Measurements from ENCODE around the gene PTGFR.

PTGFR gene

DNA sequence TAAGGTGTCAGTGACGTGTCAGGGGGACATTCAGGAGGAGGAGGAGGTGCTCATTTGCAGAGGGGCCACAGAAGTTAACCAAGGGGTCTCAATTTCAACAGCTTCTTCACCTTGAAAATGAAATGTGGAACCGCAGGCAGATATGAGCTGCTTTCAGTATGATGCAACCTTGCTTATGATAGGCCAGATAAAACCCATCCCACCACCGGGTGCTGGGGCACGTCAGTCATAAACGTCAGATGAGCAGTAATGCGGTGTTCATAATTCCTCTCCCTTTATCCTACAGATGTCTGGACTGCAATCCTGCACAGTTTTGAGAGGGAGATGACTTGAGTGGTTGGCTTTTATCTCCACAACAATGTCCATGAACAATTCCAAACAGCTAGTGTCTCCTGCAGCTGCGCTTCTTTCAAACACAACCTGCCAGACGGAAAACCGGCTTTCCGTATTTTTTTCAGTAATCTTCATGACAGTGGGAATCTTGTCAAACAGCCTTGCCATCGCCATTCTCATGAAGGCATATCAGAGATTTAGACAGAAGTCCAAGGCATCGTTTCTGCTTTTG is 1.7 kb downstream of the PTGFR start:
- no peak for ATAC-seq
- TF ChIP-seq, protein P1, sequence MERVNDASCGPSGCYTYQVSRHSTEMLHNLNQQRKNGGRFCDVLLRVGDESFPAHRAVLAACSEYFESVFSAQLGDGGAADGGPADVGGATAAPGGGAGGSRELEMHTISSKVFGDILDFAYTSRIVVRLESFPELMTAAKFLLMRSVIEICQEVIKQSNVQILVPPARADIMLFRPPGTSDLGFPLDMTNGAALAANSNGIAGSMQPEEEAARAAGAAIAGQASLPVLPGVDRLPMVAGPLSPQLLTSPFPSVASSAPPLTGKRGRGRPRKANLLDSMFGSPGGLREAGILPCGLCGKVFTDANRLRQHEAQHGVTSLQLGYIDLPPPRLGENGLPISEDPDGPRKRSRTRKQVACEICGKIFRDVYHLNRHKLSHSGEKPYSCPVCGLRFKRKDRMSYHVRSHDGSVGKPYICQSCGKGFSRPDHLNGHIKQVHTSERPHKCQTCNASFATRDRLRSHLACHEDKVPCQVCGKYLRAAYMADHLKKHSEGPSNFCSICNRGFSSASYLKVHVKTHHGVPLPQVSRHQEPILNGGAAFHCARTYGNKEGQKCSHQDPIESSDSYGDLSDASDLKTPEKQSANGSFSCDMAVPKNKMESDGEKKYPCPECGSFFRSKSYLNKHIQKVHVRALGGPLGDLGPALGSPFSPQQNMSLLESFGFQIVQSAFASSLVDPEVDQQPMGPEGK (CRISPR knock-in tag; IDR thresholded peaks at IDR 0.05; ENCODE audit: borderline replicate concordance), result no peak
- TF ChIP-seq ZNF8 (CRISPR knock-in tag; IDR thresholded peaks at IDR 0.05) (no peak), ARNTL (CRISPR knock-in tag; IDR thresholded peaks at IDR 0.05; ENCODE audit: borderline replicate concordance, low read depth) (no peak), ESRRG (CRISPR knock-in tag; IDR thresholded peaks at IDR 0.05) (no peak), RARB (CRISPR knock-in tag; IDR thresholded peaks at IDR 0.05) (no peak), TOX (CRISPR knock-in tag; IDR thresholded peaks at IDR 0.05; ENCODE audit: borderline replicate concordance) (no peak), ZNF70 (CRISPR knock-in tag; IDR thresholded peaks at IDR 0.05) (no peak), SNAI2 (CRISPR knock-in tag; IDR thresholded peaks at IDR 0.05) (no peak), BACH2 (CRISPR knock-in tag; IDR thresholded peaks at IDR 0.05; ENCODE audit: borderline replicate concordance) (no peak), ZNF565 (CRISPR knock-in tag; conservative IDR thresholded peaks at IDR 0.05; ENCODE audit: low read depth) (no peak), TCF4 (CRISPR knock-in tag; IDR thresholded peaks at IDR 0.05; ENCODE audit: borderline replicate concordance) (no peak), CSDC2 (CRISPR knock-in tag; IDR thresholded peaks at IDR 0.05) (no peak), ZFP30 (CRISPR knock-in tag; IDR thresholded peaks at IDR 0.05) (no peak), ZFP3 (CRISPR knock-in tag; IDR thresholded peaks at IDR 0.05) (no peak), ISL1 (CRISPR knock-in tag; IDR thresholded peaks at IDR 0.05) (no peak)
- TF ChIP-seq, protein P2, sequence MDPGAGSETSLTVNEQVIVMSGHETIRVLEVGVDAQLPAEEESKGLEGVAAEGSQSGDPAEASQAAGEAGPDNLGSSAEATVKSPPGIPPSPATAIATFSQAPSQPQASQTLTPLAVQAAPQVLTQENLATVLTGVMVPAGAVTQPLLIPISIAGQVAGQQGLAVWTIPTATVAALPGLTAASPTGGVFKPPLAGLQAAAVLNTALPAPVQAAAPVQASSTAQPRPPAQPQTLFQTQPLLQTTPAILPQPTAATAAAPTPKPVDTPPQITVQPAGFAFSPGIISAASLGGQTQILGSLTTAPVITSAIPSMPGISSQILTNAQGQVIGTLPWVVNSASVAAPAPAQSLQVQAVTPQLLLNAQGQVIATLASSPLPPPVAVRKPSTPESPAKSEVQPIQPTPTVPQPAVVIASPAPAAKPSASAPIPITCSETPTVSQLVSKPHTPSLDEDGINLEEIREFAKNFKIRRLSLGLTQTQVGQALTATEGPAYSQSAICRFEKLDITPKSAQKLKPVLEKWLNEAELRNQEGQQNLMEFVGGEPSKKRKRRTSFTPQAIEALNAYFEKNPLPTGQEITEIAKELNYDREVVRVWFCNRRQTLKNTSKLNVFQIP (CRISPR knock-in tag; IDR thresholded peaks at IDR 0.05; ENCODE audit: borderline replicate concordance, low read depth), result no peak
- TF ChIP-seq, protein P3, sequence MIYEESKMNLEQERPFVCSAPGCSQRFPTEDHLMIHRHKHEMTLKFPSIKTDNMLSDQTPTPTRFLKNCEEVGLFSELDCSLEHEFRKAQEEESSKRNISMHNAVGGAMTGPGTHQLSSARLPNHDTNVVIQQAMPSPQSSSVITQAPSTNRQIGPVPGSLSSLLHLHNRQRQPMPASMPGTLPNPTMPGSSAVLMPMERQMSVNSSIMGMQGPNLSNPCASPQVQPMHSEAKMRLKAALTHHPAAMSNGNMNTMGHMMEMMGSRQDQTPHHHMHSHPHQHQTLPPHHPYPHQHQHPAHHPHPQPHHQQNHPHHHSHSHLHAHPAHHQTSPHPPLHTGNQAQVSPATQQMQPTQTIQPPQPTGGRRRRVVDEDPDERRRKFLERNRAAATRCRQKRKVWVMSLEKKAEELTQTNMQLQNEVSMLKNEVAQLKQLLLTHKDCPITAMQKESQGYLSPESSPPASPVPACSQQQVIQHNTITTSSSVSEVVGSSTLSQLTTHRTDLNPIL (CRISPR knock-in tag; IDR thresholded peaks at IDR 0.05; ENCODE audit: low read depth), result no peak

DNA sequence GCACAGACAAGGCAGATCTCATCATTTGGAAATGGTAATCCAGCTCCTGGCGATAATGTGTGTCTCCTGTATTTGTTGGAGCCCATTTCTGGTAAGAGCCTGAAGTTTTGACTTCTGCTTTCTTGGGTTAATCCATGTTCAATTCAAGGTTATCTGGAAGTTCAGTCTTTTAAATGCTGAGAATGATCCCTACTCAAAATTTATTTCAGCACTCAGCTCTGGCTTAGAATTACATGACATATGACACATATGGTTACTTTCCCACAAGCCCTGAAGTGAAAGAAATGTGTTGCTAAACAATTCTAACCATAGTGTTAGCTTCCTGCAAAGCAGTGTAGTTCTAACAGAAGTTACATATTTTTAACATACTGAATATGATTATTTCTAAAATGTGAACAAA is 2.7 kb downstream of the PTGFR start:
- ATAC-seq, result no peak
- TF ChIP-seq BACH2 (CRISPR knock-in tag; IDR thresholded peaks at IDR 0.05; ENCODE audit: borderline replicate concordance), result no peak
- TF ChIP-seq ISL1 (CRISPR knock-in tag; IDR thresholded peaks at IDR 0.05), result no peak
- TF ChIP-seq, protein P3 (CRISPR knock-in tag; IDR thresholded peaks at IDR 0.05; ENCODE audit: low read depth), result no peak
- TF ChIP-seq ZFP30 (CRISPR knock-in tag; IDR thresholded peaks at IDR 0.05), result no peak
- TF ChIP-seq, protein P4, sequence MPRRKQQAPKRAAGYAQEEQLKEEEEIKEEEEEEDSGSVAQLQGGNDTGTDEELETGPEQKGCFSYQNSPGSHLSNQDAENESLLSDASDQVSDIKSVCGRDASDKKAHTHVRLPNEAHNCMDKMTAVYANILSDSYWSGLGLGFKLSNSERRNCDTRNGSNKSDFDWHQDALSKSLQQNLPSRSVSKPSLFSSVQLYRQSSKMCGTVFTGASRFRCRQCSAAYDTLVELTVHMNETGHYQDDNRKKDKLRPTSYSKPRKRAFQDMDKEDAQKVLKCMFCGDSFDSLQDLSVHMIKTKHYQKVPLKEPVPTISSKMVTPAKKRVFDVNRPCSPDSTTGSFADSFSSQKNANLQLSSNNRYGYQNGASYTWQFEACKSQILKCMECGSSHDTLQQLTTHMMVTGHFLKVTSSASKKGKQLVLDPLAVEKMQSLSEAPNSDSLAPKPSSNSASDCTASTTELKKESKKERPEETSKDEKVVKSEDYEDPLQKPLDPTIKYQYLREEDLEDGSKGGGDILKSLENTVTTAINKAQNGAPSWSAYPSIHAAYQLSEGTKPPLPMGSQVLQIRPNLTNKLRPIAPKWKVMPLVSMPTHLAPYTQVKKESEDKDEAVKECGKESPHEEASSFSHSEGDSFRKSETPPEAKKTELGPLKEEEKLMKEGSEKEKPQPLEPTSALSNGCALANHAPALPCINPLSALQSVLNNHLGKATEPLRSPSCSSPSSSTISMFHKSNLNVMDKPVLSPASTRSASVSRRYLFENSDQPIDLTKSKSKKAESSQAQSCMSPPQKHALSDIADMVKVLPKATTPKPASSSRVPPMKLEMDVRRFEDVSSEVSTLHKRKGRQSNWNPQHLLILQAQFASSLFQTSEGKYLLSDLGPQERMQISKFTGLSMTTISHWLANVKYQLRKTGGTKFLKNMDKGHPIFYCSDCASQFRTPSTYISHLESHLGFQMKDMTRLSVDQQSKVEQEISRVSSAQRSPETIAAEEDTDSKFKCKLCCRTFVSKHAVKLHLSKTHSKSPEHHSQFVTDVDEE (CRISPR knock-in tag; IDR thresholded peaks at IDR 0.05), result no peak
- TF ChIP-seq, protein P2 (CRISPR knock-in tag; IDR thresholded peaks at IDR 0.05; ENCODE audit: borderline replicate concordance, low read depth), result no peak
- no peak for TF ChIP-seq ZC3H10 (CRISPR knock-in tag; IDR thresholded peaks at IDR 0.05)
- TF ChIP-seq GLIS3 (CRISPR knock-in tag; IDR thresholded peaks at IDR 0.05), result no peak
- TF ChIP-seq, protein P5, sequence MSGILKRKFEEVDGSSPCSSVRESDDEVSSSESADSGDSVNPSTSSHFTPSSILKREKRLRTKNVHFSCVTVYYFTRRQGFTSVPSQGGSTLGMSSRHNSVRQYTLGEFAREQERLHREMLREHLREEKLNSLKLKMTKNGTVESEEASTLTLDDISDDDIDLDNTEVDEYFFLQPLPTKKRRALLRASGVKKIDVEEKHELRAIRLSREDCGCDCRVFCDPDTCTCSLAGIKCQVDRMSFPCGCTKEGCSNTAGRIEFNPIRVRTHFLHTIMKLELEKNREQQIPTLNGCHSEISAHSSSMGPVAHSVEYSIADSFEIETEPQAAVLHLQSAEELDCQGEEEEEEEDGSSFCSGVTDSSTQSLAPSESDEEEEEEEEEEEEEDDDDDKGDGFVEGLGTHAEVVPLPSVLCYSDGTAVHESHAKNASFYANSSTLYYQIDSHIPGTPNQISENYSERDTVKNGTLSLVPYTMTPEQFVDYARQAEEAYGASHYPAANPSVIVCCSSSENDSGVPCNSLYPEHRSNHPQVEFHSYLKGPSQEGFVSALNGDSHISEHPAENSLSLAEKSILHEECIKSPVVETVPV (CRISPR knock-in tag; IDR thresholded peaks at IDR 0.05), result no peak
- TF ChIP-seq SNAI2 (CRISPR knock-in tag; IDR thresholded peaks at IDR 0.05), result no peak
- TF ChIP-seq RARB (CRISPR knock-in tag; IDR thresholded peaks at IDR 0.05), result no peak
- TF ChIP-seq PPARA (CRISPR knock-in tag; IDR thresholded peaks at IDR 0.05; ENCODE audit: borderline replicate concordance), result no peak
- TF ChIP-seq ESRRG (CRISPR knock-in tag; IDR thresholded peaks at IDR 0.05), result no peak
- TF ChIP-seq ZNF70 (CRISPR knock-in tag; IDR thresholded peaks at IDR 0.05), result no peak
- no peak for TF ChIP-seq OSR1 (CRISPR knock-in tag; IDR thresholded peaks at IDR 0.05)
- TF ChIP-seq ARNTL (CRISPR knock-in tag; IDR thresholded peaks at IDR 0.05; ENCODE audit: borderline replicate concordance, low read depth), result no peak
- no peak for TF ChIP-seq ZNF565 (CRISPR knock-in tag; conservative IDR thresholded peaks at IDR 0.05; ENCODE audit: low read depth)

Measured in SK-N-SH treated with all-trans-retinoic acid at 6 μM for 48 hours (cell line).